HuH-7 (cell line): ENCODE measurements around the gene MYL5.
"Not testable (repeated sequence)": the region's sequence is repeated elsewhere in the genome, so short reads cannot be mapped to it uniquely, and the experiment has no call there.

ENCODE experiments used
- DNase-seq: peaks from one replicate; pipeline ENCODE4 v3.0.0; 2011; ENCODE audit warnings: low spot score

MYL5 gene

GRCh38 chr4:687048-687970 is 13.0 kb downstream of the MYL5 start:
- DNase-seq: peak; percentile 97

GRCh38 chr4:687971-688853 is 13.9 kb downstream of the MYL5 start:
- DNase-seq: no peak

GRCh38 chr4:688854-689681 is 14.7 kb downstream of the MYL5 start, which contains the start of gene SLC49A3:
Gene SLC49A3 (minus strand): TSS chr4:689151. CDS start chr4:689127, 24 bp downstream.
- DNase-seq: no peak

DNA sequence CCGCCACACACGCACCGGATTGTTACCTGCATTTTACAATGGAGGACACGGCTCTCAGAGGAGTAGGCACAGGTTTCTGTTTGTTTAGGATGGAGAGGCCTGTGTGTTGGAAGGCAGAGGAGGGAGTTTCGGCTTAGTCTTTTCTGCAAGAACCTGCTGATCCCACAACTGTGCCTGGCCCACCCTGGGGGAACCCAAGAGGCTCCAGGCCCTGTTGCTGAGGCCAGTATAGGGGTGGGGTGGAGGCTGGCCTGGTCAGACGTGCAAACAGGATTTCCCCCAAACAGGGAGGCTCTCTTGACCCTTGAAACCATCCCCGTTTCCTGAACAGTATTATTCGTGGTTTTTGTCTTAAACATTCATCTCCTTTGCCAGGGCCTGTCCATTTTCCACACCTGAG is 15.4 kb downstream of the MYL5 start:
- no peak for DNase-seq

GRCh38 chr4:692771-693554 is 18.6 kb downstream of the MYL5 start:
- DNase-seq: no peak

GRCh38 chr4:694341-694940 is 20.1 kb downstream of the MYL5 start:
- DNase-seq: not testable (repeated sequence)

GRCh38 chr4:699816-700580 is 25.7 kb downstream of the MYL5 start:
- no peak for DNase-seq

- no peak for DNase-seq
These were observed 26.4 kb downstream of the MYL5 start for GRCh38 chr4:700587-701264.

DNA sequence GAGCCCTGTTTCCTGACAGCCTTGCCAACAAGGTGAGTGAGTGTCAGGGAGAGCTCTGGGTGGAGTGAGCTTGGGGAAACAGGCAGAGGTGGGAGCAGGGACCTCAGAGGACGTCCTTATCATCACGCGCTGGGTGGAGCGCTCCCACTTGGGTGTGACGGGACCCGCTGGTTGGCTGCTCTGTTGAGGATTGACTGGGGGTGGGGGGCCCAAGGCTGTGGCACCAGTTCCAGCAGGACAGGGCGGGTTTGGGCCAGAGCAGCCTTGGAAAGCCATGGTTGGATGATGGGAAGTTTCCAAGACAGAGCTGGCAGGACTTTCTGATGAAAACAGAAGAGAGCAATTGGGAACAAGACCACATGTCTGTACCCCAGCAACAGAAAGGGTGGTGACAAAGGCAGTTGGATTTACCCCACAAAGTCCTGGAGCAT is 28.3 kb downstream of the MYL5 start:
- no peak for DNase-seq

DNA sequence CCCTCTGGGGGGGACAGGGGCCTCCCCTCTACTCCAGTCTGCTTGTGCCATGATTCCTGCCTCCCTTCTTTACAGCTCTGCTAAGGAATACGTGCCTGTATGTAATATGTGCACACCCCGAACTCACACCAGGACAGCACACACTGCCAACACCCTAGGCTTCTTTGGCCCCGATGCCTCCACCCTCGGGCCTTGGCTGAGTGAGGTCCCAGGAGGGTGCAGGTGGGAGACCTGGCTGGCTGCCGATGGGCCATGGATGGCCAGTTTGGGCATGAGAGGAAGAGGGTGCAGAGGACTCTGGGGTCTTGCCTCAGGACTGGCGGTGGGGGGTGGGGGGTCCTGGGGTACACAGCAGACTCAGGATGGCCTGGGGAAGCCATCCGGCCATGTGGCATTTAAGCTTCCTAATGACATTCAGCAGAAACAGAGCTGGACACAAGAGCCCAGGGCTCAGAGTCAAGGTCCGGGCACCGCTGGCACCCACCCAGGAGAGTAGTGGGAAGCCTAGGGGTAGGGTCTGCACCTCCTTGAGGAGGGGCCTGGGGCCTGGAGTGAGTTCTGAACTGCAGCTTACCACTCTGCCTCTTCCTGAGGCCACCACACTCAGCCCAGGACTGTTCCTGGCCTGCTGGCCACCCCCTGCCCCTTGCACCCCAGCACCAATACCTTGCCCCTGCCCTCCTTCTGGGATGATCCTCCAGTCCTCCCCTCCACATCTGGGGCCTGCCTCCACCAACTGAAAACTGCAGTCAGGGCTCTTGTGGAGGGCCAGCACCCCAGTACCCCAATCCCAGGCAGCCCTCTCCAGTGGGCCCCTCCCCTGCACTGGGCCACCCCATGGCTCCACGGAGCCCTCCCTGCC is 29.2 kb downstream of the MYL5 start:
- no peak for DNase-seq

DNA sequence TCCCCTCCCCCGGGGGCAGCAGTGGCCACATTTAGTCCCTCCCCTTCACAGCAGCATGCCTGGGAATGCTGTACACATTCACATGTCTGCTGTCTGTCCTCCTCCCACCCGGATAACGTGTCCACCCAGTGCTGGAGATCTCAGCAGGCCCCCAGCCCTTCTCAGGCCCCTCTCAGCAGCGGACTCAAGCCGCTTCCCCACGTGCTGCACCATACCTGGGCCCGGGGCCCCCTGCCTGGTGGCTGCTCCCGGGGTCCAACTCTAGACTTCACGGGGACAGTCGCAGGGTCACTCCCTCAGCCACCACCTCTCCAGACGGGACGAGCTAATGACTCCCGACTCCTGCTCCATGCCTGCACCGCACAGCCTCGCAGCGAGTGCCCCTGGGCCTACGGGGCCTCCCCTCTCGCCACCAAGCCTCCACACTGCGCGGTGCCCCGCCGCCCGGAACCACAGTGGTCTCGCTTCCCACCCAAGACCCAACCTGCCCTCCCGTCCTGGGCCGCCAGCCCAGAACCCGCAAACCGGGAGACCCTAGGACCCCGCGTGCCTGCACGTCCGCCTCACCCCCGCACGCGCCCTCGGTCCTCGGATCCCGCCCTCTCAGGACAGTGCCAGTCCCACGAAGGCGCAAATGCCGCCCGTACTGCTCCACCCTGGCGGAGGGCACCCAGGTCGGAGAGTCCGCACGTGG is 30.0 kb downstream of the MYL5 start:
- DNase-seq: no peak

DNA sequence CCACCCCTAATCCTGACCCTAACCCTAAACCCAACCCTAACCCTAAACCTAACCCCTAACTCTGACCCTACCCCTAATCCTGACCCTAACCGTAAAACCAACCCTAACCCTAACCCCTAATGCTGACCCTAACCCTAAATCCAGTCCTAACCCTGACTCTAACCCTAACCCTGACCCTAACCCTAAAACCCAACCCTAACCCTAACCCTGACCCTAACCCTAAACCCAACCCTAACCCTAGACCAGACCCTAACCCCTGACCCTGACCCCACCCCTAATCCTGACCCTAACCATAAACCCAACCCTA is 30.6 kb downstream of the MYL5 start:
- no peak for DNase-seq

DNA sequence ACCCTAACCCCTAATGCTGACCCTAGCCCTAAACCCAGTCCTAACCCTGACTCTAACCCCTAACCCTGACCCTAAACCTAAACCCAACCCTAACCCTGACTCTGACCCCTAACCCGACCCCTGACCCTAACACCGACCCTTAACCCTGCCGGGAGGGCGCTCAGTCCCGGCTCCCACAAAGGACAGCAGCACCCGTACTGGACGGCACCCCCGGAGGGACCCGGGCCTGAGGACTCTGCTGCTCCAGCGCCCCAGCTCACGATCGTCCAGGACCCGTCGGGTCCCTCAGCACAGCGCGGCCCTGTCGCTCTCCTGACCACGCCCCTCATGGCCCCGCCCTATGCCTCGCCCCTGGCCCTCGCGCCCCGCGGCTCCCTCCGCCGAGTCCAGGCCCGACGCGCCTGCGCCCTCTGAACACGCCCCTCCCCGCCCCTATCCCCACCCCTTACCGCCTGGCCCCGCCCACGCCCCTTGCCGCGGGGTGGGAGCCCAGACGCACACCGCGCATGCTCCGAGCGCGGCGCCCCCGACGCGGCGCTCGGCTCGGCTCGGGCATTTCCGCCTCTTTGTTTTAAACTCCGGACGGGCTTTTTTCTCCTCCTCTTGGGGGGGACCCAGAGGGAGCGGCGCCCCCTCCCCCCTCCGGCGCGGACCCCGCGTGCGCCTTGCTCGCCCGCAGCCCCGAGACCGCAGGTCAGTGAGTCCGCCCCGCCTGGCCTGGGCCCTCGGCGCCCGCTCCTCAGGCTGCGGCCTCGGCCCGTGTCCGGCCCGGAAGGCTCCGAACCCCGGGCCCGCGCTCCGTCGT is 31.1 kb downstream of the MYL5 start, which contains the start of gene PCGF3:
Gene PCGF3 (plus strand): TSS at position 555 of the 805 bp plus-strand sequence. CDS start 27,849 bp downstream, outside the sequence.
- DNase-seq: peak; percentile 99

- DNase-seq: not testable (repeated sequence)
These were observed 31.8 kb downstream of the MYL5 start for GRCh38 chr4:706083-706633.

GRCh38 chr4:706834-707598 is 32.7 kb downstream of the MYL5 start:
- DNase-seq: no peak
